Suppressor macrophage treated with lipopolysaccharide for 4 hours (primary cell): ENCODE measurements around the gene ETS1.

Experiments used
- DNase-seq: peaks from one replicate; pipeline ENCODE4 v3.0.0-alpha.2; 2020

ETS1 gene

DNA sequence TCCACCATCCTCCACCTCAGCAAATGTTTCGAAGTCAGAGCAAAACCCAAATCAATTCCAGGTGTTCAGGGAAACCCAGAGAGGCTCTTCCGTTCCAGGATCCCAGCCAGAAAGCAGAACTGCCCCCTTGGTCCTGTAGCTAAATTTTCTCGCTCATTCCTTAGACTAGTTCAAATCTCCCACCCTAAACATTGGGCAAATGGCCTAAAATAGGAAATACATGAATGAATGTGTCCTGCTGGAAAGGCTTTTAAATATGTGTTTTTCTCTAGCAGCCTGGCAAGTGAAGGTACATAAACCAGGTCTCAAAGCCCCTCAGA is 89.6 kb downstream of the ETS1 start:
- no peak for DNase-seq

DNA sequence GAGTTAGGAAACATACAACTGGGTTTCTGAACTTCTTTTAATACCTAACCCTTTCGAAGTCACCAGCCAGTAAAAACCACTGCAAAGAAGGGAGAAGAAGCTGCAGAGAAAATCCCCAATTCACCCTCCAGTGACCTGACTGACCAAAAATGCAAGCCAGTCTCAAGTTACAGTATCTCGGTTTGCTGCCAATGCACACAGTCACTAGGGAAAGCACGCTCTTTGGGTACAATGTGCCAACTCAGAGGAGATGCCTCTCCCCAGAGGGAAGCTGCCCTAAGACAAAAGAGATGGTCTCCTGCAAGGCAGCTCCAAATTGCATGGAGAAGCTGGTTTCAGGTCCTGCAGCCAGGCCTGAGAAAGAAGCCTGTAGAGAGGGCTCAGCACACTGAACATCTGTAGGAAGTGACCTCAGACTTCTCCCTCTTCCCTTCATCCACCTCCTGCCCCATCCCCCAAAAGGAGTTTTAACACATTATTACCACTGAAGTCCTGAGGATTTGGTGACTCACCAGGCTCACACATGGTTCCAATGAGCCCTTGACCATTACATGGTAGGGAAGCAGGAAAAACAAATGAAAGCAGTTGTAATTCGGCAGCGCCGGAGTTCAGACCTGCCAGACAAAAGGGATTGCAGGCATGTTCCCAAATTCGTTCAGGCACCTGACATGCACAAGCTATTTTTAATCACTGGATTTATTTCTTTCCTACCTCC is 90.1 kb downstream of the ETS1 start:
- DNase-seq = no peak

- DNase-seq = peak; percentile 34
Observed at GRCh38 chr11:128496692-128497060, 90.7 kb downstream of the ETS1 start.

DNA sequence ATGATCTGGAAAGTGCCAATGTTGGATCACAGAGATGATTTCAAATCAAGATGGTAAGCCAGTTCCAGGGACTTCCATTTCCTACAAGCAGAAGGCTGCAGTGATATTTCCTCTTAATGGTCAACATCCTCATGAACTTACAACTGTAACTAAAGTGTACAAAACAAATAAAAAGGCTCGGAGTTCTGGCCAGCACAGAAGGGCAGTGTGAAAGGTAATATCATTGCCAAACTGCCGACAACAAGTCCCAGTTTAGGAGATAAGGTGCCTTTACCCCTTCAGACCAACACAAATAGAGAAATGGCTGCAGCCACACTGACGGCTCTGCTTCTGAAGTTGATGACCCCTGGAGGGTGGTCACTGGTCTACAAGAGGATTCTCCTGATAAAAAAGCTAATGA is 91.1 kb downstream of the ETS1 start:
- no peak for DNase-seq

GRCh38 chr11:128494418-128495332 is 92.7 kb downstream of the ETS1 start:
- no peak for DNase-seq

DNA sequence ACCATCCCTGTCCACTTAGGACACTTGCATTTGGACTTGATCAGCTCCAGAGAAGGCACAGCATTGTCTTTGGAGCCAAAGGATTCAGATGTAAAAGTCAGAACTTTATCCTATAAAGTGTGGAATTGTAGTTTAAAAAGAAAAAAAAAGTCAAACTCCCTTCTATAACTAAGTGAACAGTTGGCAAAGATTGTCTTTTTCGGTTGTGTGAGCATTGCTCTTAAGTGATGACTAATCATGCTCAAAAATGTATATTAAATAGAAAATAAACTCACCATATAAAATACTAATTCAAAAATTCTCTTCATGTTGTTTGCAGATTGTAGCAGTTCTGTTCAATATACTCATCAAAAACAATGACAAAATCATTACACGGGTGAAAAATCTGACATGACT is 93.8 kb downstream of the ETS1 start:
- DNase-seq = no peak

DNA sequence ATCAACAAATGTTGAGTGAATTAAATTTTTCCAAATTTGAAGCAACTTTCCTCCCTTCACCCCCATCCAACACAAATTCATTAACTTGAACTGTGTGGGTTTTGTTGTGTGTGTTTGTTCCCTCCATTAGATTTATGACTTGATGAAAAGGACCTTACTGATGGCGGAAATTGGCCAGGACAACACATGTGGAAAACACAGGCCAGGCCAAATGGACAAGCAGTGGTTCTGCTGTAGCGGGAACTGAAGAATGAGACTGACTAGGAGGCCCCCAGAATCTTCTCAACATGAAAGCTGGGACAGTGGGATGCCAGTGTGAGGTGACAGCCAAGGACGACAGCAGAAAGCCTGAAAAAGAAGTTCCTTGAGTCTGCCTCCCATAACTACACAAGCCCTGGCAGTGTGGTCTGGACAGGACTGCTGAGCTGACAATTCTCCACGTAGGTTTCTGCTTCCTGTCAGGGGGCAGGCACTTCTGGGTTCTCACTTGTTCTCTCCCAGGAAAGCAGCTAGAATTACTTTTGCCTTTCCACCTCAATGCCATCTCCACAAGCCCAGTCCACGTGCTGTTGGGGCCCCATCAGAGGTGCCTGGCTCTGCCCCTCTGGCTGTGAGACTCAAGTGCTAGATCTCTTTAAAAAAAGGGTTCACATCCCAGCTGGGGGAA is 94.3 kb downstream of the ETS1 start:
- DNase-seq = no peak

DNA sequence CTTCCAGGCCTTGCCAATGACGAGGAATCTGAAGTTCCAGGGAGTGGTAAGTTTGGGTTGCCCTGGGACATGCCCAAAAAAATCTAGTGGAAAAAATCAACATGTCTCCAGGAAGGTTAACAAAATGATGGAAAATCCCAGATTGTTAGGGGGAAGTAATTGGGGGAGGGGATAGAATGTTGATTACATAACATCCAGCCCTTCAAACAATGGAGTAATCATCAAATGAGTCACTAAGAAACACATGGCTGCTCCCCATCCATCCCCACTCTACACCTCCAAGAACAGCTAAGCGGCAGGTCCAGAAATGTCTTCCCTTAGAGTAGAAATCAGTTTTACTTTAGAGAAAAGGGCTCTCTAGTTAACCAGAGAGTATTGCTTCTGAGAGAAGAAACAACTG is 94.9 kb downstream of the ETS1 start:
- peak; percentile 21 for DNase-seq

DNA sequence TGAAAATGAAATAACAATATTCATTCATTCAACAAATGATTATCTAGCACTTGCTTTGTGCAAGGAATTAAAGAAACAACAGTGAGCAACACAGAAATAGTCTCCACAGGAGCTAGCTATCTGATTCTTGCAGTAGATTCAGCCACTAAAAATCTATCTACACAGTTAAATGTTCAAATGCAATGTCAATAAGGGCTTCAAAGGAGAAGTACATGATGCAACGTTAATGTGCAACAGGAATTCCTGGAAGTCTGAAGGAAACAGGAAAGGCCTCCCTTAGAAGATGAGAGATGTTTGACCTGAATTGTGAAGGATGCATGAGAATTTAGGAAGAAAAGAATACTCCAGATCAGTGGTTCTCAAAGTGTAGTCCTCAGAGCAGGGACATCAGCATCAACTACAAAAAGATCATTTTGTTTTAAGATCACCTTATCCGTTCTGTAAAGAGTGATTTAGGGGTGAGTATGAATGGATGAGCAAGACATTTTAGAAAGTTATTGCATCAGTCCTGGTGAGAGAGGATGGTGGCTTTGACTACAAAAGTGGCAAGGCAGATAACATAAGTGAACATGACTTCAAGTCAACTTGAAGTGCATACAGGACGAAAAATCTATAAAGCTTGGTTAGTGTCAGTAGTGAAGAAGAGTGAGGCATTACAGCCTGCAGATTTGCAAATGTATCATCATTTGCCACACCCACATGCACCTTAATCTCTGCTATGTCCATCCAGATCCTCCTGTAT is 96.0 kb downstream of the ETS1 start:
- DNase-seq = no peak

GRCh38 chr11:128490092-128490491 is 97.3 kb downstream of the ETS1 start:
- DNase-seq = no peak

DNA sequence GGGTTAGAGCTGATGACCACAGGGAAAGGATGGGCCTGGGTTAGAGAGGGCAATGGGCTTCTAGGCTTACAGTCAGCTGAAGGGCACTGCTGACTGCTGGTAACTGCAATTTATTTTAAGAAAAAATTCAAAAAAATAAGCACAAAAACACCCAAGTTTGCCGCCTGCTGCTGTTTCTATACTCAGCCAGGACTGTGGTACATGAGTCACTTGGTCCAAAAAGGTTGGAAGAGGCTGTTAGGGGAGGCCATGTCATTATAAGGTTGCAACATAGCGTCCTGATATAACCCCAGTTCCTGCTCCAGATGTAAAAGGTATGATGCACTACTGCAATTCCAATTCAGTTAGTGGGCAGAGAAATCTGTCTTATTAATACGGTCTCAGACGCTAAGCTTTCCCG is 98.9 kb downstream of the ETS1 start:
- peak; percentile 25 for DNase-seq

GRCh38 chr11:128487978-128488377 is 99.4 kb downstream of the ETS1 start:
- DNase-seq = no peak

DNA sequence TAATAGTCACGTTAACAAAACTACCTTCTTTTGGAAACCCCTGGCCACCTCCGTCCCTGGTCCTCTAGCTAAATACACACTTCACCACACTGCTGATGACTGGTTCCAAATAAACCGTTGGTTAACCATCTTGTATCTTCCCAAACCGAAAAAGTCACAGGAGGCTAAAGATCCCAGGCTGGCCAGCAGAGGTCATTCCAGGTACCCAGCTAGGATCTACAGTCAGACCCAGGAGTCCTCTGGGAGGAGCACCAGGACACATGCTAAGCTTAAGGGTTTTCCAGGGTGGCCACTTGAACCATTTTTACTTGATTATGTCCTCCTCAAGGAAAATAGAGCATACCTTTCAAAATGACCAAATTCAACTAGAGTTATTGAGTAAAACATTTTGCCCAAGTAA is 103.2 kb downstream of the ETS1 start:
- DNase-seq = no peak

- peak; percentile 45 for DNase-seq
Observed at GRCh38 chr11:128483211-128483788, 104.1 kb downstream of the ETS1 start.

- peak; percentile 42 for DNase-seq
Observed at GRCh38 chr11:128482512-128483191, 104.7 kb downstream of the ETS1 start.

DNA sequence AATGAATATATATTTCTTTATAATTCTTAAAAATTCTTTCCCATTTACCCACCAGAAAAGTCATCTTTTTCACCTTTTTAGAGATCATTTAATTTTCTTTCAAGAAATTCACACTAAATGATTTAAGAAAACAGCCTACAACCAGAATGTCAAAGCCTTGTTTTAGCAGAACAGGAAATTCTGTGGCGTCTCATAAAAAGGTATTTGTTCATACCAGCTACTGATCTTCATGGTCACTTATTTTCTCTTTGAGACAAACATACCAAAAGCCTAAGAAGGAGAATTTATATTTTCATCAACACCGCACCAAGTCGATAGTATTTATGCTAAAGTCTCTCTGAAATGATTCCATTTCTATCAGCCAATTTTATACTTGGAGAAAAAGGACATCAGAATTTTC is 105.3 kb downstream of the ETS1 start:
- DNase-seq = no peak

GRCh38 chr11:128481135-128481534 is 106.2 kb downstream of the ETS1 start:
- DNase-seq = no peak

GRCh38 chr11:128480665-128481064 is 106.7 kb downstream of the ETS1 start:
- no peak for DNase-seq

DNA sequence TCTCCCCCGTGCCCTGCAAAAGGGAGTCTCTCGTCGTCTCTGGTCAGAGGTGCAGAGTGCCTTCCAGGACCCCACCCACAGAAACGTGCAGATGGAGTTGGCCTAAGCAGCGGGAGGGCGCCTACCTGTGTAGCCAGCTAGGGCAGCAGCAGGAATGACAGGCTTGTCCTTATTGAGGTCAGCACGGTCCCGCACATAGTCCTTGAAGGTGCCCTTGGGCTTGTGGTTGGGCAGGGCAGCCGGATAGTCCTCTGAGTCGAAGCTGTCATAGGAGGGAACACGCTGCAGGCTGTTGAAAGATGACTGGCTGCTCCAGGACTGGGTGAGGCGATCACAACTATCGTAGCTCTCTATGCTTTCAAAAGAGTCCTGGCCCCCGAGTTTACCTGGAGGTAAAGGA is 107.3 kb downstream of the ETS1 start:
- DNase-seq = no peak

DNA sequence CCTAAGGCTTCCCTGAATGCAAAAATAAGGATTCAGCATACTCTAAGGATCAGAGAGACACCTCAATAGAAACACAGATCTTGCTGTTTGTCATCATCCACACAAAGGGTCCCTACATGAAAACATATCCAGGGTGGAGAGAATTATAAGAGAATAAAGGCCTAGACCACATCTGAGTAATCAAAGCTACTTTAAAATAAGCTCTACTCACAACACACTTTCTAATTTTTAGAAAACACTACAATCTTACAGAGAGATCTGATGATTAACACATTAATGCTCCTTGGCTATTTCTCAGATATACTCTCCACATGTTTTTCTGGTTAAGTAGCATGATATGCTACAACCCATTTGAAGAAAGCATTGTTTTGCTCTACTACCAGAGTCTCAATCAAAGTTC is 108.2 kb downstream of the ETS1 start:
- no peak for DNase-seq

- DNase-seq = no peak
Observed at GRCh38 chr11:128478305-128478704, 109.1 kb downstream of the ETS1 start.

DNA sequence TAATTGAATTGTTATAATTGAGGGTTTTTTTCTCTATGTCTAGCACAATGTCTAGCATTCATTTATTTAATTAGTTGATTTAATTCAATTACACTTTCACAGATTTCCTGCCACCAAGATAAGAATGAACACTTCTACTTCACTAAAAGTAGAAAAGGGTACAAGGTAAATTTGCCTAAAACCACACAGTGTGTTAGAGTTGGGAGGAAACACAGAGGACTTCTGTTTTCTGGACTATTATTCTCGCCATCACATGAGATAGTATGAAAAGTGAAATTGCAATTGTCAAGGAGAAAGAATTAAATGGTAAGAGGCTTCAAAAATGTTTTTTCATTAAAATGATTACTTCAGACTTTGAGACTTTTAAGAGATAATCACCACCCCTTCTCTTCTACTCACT is 109.5 kb downstream of the ETS1 start:
- no peak for DNase-seq
